ENCODE measurements around the gene LRRC52. TPM values are rescaled to one million over a fixed set of nuclear protein-coding genes. Genes with fewer than 3 reads are reported as not detected.

The LRRC52 gene
- total RNA-seq, 1 donor from 2014 or later, result not detected

DNA sequence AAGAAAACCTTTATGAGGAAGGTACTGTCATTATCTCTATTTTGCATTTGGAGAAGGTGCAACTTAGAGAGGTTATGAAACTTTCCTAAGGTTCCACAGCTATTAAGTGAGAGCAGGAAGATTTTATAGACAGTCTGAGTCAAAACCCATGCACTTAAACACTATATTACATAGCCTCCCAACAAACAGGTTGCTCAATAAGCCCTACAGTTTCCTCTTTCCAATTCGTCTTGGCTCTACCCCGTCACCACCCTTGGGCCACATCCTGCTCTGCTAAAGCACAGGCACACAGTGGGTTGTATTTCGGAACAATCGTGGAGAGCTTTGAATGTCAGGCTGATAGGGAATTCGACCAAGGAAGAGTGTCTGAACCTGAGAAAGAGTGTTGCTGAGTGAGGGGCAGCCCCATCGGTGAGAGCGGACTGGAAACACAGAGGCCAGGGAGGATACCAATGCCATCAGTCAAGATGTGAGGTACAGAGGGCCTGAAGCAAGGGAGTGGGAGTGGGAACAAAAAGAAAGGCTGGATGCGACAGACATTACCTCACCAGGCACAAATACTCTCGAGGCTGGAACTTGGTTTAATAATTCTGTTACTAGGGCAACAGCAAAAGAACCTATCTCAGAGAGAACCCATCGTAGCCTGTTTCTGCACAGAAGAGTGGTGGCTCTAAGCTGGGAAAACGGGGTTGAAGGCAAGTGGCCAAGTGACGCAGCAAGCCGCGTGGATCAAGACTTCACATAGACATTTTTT lies 6.3 kb upstream of the LRRC52 start:
- no peak for DNase-seq (ENCODE audit: low spot score)

DNA sequence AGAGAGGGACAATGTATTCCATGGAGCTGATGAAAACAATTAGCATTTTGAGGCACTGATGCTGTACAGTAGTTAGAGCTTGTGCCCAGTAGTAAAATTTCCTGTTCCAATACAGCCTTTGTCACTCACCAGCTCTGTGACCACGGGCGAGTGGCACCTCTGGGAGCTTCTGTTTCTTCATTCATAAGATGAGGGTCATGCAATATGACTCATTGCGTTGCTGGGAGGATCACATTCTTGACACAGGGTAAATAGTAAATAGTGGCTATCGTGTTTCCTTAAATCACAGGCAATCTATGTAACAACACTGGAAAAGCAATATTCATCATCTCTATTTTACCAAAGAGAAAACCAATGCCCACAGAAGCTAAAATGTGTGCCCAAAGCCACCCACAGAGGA lies 4.5 kb upstream of the LRRC52 start:
- no peak for DNase-seq (ENCODE audit: low spot score)

DNA sequence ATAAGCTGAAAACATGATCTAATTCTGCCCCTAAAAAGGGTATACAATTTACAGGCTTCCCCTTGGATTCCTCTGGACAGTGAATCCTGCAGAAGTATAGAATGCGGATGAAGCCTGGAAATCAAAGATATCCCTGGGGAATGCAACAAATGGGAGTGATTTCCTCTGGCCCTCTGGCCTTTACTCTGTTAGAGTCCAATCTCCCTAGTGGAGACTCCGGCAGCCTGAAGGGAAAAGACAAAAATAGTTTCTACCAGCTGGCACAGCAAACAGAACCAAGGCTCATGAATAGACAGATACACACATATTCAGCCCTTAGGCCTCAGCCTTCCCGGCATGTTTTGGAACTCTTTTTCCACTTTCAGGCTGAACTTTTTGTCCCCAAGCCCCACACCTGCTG lies 3.9 kb upstream of the LRRC52 start:
- no peak for DNase-seq (ENCODE audit: low spot score)

DNA sequence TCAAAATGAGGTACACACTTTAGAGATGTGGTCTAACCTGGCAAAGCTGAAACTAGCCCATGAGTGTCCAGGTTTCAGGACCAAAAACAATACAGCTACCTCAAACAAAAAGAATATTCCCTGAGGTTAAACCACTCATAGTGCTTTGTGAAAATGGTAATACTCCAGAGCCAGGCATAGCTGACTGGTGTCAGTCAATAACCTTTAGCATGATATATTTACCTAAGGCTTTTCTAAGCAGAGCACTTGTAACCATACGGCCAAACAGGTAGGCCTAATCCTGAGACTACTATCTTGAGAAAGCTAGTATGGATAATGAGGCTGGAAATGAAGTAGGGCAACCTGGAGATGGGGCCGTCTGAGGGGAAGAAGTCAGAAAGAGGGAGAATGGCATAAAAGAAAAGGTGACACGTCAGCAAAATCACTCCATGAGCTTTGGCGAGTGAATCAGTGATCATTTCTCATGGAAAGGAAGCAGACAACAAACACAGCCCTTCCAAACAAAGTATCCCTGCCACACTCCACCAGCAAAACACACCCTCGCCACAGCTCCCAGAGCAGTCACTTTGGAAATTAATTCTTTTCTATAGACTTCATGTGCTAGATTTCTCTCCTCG lies 1.7 kb upstream of the LRRC52 start:
- DNase-seq (ENCODE audit: low spot score), result no peak

DNA sequence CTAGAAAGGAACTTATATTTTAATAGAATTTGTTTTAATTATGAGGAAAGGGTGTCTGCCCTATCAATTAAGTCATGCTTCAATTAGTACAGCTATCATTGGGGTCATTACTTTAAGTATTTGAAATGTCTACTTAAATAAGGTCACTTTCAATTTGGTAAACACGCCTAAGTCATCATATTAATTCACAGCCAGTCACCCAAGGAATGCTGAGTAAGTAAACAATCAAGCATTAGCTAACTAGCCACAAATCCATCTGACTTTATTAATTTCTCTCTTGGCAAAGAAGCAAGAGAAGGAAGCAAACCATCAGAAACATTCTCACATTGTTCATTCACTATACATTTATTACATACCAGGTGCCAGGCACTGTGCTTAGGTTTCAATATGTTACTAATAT lies 1.2 kb upstream of the LRRC52 start:
- DNase-seq (ENCODE audit: low spot score), result no peak

DNA sequence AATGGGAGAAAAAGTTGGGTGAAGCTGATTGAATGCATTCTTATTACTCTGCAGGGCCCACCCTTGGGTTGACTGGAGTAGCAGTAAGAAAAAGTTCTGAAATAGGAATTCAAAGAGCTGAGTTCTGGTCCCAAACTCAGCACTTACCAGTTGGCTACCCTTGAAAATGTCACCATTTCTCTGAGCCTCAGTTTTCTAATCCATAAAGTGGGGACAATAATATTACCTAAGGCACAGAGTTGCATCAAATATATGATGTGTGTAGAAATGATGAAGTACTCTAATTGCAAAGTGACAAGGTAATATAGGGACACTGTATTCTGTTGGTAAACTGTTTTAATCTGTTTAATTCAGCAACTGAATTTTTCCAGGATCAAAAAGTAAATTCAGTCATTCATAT lies 1.2 kb downstream of the LRRC52 start:
- no peak for DNase-seq (ENCODE audit: low spot score)

DNA sequence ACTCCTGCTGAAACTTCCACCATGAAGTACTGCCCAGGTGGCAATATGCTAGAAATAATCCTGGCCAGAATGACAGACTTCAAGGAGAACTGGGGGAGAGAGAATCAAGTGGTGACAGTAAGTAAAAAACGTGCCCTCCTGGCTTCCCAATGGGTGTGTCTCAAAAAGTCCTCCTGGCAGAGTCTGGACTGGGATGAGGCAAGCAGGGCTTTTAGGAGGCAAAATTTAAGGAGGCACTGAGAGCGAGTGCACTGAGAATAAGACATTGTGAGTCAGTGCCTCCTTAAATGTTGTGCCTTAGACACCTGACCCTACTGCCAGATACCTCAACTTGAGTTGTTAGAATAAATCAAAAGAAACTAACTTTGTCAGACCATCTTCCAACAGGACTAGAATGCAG lies 2.2 kb downstream of the LRRC52 start:
- peak; percentile 12 for DNase-seq (ENCODE audit: low spot score)

DNA sequence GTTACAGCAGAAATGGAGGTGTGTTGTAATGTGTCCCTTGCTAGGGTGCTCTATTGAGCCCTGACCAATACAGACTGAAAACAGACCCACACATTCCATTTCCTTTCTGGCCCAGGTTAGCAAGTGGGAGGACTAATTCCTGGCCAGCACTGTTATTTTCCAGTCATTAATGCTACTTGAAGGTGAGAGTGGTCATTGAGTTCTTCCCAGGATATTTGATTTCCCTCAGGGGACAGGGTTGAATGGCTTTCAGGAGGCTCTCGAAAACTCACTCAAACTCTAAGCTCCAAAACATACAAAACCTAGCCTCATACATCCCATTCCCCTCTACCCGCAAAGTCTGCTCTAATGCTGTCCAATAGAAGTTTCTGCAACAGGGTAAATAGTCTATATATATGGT lies 6.2 kb downstream of the LRRC52 start:
- no peak for DNase-seq (ENCODE audit: low spot score)

DNA sequence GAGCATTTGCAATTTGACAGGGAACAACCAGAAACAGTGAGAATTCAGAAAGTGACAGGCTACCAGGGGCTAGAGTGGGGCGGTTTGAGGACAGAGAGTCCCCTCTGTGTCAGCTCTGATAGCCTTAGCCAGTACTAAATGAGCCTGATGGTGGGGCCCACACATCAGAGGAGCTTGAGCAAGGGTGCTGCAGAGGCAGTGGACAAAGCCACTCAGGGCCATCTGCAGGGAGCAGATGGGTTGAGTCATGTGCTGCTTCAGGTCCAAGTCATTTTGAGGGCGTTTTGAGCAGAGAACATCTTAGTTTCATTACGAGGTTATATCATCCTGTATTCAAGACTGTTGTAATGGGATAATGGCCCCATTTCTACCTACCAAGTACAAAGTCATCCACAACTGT lies 7.7 kb downstream of the LRRC52 start:
- DNase-seq (ENCODE audit: low spot score), result no peak

DNA sequence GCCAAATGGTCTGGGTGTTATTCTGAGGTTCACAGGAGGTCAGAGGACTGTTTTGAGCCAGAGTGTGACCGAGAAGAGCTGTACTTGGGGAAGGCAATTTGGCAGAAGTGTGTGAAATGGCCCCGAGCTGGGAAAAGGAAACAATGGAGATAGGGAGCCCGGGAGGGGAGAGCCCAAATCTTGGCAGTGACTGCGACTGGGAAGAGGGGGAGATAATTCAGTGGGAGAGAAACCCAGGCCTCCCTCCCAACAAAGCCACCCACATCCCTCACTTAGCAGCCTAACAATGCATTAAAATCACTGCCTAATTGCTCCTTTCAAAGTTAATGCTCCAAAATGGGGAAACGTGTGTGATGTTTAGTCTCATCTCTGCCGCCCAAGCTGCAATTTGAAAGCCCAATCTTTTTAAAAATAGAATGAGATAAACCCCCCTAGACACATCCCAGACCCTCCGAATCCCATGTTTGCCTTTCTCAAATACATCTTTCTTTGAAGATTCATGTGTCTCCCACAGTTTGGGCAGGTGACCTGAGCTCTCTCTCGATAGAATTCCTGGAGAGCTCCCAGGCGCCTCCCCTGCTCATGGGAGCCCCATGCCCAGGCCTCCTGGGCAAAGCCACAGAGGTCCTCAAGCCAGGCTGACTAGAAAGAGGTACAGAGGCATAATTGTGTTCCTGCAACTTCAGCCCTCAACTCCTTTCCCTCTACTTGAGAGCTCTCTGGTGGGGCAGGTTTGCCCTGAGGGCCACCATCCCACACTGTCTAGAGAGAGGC lies 17.3 kb downstream of the LRRC52 start:
- DNase-seq (ENCODE audit: low spot score), result no peak

DNA sequence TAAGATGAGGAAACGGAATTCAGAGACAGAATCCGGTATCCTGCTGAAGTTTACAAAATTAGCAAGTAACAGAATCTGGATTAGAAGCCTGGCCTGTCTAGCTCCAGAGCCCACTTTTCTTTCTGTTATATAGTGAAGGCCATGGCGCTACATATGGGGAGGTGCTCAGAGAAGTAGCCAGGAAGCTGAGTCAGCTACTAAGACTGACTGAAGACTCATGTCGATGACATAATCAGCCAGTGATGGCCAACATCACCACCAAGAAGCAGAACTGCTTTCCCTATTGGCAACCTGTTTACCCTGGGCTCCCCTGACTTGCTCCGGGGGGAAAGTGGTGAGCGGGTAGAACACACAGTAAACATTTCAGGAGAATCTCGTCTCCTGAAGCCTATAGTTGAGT lies 18.8 kb downstream of the LRRC52 start:
- DNase-seq (ENCODE audit: low spot score), result no peak

DNA sequence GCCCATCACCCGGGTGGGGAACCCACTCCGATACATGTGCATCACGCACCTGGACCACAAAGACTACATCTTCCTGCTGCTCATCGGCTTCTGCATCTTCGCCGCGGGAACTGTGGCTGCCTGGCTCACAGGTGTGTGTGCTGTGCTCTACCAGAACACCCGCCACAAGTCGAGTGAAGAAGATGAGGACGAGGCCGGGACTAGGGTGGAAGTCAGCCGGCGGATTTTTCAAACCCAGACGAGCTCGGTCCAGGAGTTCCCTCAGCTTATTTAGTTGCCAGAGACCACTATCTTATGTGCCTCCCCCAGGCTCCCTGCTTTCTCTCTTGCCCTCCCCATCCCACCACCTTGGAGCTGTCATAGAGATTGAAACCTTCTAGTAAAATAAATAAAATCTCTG lies 19.8 kb downstream of the LRRC52 start:
- DNase-seq (ENCODE audit: low spot score), result no peak

DNA sequence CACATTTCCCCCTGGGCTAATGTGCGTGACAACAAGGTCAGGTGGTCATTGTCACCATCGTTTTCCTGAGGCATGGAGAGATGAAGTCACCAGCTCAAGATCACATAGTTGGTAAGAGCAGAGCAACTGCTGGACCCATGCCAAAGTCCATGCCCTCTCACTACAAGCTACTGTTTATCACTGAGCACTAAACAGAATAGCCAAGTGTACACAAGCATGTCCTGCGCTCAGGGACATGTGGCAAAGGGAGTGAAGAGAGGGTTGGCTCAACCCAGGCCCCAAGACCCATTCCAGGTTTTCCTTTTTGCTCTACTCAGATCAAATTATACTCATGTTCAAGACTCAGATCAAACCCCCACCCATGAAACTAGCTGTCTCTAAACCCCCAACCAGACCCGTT lies 20.8 kb downstream of the LRRC52 start:
- DNase-seq (ENCODE audit: low spot score), result no peak

DNA sequence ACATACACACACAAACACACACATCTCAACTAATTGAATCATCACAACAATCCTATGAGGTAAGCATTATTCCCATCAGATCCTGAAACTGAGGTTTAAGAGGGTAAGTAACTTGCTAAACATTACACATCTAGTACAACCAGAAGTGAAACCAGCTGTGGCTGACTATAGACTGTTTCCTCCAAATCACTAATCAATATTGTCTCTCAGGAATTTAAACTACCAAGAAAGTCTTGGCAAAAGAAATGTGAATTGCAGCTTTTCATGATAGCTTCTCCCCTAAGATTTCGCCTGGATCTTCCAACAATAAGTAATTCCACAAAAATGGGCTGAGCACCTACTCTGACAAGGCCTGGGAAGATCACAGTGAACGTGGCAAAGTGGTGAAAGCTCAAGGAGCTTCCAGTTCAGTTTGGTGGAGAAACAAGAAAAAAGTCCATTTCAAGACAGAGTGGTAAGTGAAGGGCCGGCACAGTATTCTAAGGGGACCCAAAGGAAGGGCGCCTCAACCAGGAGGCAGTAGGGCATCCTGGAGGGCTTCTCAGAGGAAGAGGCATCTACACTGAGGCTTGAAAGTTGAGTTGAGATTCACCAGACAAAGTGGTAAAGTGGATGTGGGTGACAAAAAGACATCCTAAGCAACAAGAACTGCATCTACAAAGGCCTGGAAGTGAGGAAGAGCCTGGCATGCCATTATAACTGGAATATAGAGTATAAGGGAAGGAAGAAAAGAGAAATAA lies 22.1 kb downstream of the LRRC52 start:
- DNase-seq (ENCODE audit: low spot score), result no peak

DNA sequence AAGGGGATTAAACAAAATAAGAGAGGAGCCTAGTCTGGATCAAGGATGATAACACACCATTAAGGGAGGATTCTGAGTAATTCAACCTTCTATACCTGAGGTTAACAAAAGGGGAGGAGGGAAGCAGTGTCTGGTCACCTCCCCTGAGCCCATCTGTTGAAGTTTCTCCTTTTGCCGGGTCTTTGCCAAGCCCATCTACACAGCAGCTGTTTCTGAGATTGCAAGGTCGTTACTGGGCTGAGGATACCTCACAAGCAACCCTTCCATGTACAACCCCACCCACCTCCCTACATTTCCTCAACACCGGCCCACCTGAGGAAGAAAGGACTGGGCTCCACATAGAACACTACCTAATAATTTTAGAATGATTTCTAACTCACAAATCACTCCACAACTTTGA lies 26.3 kb downstream of the LRRC52 start:
- DNase-seq (ENCODE audit: low spot score), result no peak

DNA sequence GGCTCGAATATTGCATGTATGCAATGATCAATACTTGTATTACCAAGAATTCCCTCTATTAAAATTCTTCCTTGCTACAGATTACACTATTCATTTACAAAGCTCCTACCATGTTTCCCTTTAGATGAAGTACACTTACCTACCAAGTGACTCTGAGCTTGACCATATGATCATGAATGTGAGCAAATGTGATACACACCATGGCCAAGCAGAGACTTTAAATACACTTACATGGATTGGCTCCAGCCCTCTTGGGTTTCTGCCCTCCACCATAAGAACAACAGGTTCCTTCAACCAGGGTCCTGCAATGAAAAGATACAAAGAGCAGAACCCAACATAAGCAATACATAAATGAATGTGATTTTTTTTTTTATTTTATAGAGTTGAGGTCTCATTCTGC lies 30.0 kb downstream of the LRRC52 start:
- DNase-seq (ENCODE audit: low spot score), result no peak

DNA sequence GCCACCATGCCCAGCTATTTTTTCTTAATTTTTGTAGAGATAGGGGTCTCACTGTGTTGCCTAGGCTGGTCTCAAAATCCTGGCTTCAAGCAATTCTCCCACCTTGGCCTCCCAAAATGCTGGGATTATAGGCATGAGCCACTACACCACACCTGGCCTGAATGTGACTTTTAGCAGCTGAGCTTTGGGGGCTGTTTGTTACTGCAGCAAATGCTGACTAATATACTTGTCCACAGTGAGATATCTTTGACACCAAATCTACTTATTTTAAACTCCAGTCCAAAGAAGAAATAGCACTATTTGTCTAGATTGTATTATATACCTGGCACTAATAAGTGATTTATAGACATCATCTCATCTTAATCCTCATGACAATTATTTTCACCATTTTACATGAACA lies 30.5 kb downstream of the LRRC52 start:
- no peak for DNase-seq (ENCODE audit: low spot score)

DNA sequence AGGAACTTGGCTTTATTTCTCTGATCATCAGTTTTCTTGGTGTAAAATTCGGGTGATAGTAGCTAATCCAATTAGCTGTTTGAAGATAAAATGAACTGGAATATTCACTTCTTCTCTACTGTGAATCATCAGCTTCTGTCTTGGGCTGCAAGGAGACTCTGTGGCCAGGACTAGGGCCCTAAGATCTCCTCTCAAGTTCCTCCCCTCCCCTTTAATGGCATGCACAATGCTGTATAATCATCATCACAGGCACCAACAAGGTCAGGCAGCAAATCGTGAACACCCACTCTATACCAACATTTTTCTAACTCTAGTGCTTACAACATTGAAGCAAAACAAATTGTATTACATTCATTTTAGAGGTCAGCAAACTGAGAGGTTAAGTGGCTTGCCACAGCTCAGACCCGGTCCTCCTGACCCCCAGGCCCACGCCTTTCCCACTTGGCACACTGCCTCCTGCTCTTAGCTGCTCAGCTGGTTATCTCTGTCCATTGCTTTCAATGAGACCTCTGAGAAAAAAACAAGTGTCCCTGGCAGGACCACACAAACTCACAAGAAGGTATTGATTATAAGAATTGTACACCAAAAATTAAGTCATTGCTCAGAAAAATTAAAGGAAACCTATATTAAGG lies 31.8 kb downstream of the LRRC52 start:
- DNase-seq (ENCODE audit: low spot score), result no peak

DNA sequence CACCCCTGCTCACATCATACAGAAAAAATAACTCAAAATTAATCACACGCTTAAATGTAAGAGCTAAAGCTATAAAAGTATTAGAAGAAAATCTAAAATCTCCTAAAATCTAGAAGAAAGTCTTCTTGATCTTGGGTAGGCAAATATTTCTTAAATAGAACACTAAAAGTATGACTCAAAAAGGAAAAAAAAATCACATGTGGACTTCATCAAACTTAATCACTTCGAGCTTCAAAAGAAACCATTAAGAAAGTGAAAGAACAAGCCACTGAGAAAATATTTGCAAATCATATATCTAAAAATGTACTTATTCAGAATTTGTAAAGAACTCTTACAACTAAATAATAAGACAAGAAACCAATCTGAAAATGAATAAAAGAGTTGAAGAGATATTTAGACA lies 32.7 kb downstream of the LRRC52 start:
- DNase-seq (ENCODE audit: low spot score), result peak; percentile 55

DNA sequence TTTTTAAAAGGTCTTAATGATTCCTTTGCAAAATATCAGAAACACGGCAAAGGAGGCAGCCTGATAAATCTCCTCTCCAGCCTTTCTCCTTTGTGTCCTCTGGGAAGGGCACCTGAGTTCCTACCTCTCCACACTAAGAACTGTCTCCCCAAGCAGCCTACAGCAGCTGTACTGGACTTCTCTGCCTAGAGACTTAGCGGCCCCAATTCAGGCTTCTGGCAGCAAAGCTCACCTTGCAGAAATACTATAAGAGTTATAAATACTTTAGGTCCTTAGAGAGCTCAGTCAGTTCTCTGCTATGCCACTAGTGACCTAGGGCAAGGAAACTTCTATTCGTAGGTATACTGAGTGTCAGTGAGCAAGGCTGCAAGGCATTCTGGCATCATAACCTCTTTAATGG lies 33.9 kb downstream of the LRRC52 start:
- no peak for DNase-seq (ENCODE audit: low spot score)

DNA sequence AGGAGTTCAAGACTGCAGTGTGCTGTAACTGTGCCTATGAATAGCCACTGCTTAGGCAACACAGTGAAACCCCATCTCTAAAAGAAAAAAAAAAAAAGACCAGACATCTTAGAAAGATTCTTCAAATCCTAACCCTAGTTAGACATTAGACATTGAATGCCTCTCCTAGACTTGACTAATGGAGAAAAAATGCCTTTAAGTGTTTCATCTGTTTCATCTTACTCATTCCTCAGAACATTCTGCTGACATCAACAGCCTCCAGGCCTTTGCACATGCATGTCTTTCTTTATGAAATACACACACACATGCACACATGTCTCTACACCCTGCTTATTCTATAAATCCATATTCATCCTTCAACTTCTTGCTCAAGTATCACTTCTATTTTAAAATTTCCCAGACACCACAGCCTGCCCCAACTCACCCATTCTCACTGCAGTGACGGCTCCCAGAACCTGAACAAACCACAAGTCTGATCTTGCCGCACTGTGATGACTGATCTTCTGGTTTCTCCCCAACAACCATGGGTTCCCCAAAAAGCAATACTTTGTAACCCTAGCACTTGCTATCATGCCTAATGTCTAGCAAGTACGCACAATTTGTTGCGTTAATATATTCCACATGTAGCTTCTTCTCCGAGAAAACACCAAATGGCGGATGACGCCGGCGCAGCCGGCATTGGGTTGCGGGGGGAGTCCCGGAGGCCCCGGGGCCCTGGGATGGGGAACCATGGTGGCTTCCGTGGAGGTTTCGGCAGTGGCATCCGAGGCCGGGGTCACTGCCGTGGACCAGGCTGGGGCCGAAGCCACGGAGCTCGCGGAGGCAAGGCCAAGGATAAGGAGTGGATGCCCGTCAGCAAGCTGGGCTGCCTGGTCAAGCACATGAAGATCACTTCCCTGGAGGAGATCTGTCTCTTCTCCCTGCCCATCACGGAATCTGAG lies 37.4 kb downstream of the LRRC52 start:
- peak; percentile 68 for DNase-seq (ENCODE audit: low spot score)

Data from umbilical cord (tissue), 2 donors.